Psoas muscle (tissue), 8 donors: Measurements from ENCODE around the gene HIGD2A. TPM values are rescaled to one million over a fixed set of nuclear protein-coding genes. Genes with fewer than 3 reads are reported as not detected.
A peak's percentile ranks its signal among the peaks of the same experiment; 100 is the strongest.
"Not testable (repeated sequence)": the region's sequence is repeated elsewhere in the genome, so short reads cannot be mapped to it uniquely, and the experiment has no call there.

Source experiments
- ATAC-seq, 4 donors: fragments of 200-7000 bp; cut with Tn5 transposase; one replicate each; pipeline ENCODE4 v1.9.1; 2020; ENCODE audit warnings: moderate library complexity in 3 of 4, mild to moderate bottlenecking in 2 of 4
- DNase-seq, 2 donors: peaks; one replicate each; pipeline ENCODE4 v3.0.0-alpha.2; 2020
- H3K27ac ChIP-seq: fragments of 200-600 bp; one replicate; pipeline ENCODE4 v1.8.0; 2022
- H3K27me3 ChIP-seq, 3 donors: fragments of 200-600 bp in 1 of 3; one replicate each; pipeline versions ENCODE4 v1.6.1 to v1.8.0; 2013 to 2022; ENCODE audit warnings: low read length in 2 of 3, mild to moderate bottlenecking in 2 of 3, moderate library complexity in 1 of 3; ENCODE audit not compliant: insufficient read depth in 3 of 3
- H3K36me3 ChIP-seq, 2 donors: fragments of 200-600 bp in 1 of 2; one replicate each; pipeline versions ENCODE4 v1.6.1 to v1.8.0; 2013 to 2022; ENCODE audit warnings: low read depth in 1 of 2, mild to moderate bottlenecking in 1 of 2, moderate library complexity in 1 of 2; ENCODE audit not compliant: insufficient read depth in 1 of 2
- H3K4me1 ChIP-seq: fragments of 200-600 bp; one replicate; pipeline ENCODE4 v1.8.0; 2022
- H3K4me3 ChIP-seq: fragments of 200-600 bp; one replicate; pipeline ENCODE4 v1.8.0; 2022; ENCODE audit warnings: mild to moderate bottlenecking
- H3K9me3 ChIP-seq: fragments of 200-600 bp; one replicate; pipeline ENCODE4 v1.8.0; 2022
- WGBS, 3 donors: extraction: QIAGEN DNeasy Blood & Tissue Kit; methylation state at CpG; one replicate each; pipeline versions ENCODE4 v1.1.6 to v1.1.7; 2013; 5-methylcytosine and 5-hydroxymethylcytosine counted together
- intact Hi-C, 2 donors: fragments of 100-400 bp; cut with DNase I; formaldehyde crosslinking; loops; one replicate each; pipeline versions ENCODE4 v1.11.0 to v1.14.2; 2022
- polyA plus RNA-seq, 3 donors: library from polyadenylated mRNA; stranded (reverse); fragments of 200-250 nt; gene quantifications; one replicate each; pipeline ENCODE4 v1.2.3, GENCODE V29; 2013
- total RNA-seq, 4 donors: library from RNA; stranded (reverse); fragmentation: NEBNext Ultra II Directional in 2 of 4; extraction: Animal tissue kit (Norgen Biotek cat#: 25700) in 2 of 4; gene quantifications; one replicate each; pipeline versions ENCODE4 v1.2.1 to v1.2.4, GENCODE V29; 2021 to 2023
- TF ChIP-seq, protein P1 (sequence below): fragments of 200-600 bp; IDR thresholded peaks from one replicate; pipeline ENCODE4 v1.8.0; 2022; ENCODE audit warnings: antibody characterized with exemption
- donor health status: healthy with polysubstance abuse.
- donor health status: DM: no; HTN: no; CAD: no; lungs with moderate emphysema.
- donor health status: Bipolar disorder and iron deficiency.
- donor health status: healthy.
- donor health status: DM: yes; HTN: yes; CAD: no.
- donor health status: DM: no; HTN: no; CAD: no.
- donor health status: DM: no; HTN: no; CAD: no.
- donor health status: DM: yes; HTN: yes; CAD: no.

HIGD2A gene
- total and polyA plus RNA-seq, 7 donors: 181 to 429 (median 215) TPM

DNA sequence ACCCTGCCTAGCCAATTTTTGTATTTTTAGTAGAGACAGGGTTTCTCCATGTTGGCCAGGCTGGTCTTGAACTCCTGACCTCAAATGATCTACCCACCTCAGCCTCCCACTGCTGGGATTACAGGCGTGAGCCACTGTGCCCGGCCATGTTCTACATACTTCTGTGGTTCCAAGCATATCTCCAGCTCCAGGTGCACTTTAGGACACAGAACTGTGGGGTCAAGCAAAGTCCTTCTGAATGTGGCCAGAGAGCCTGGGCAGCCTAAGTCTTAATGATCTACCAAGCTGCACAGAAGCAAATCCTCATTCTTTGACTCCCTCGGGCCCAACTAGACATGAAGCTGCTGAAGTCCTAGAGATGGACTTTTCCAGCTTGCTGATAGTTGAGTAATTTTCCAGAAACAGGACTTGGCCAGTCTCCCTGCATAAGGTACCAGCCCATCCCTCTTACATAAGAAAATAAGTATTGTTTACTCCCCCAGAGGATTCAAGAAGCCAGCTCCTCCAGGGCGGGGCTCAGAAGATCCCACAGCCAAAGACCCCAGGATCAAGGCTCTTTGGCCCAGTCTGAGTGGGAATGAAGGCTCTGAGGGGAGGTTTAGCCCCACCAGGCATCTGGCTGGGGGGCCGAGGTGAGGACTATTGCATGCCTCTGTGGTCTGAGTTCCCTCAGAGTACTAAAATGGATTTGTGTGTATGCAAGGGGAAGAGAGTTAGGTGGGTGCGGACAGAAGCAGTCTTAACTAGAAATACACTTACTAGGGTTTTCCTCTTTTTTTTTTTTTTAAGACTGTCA, 19.1 kb downstream of the HIGD2A start:
- 58 to 59% (median 58%) methylated on average over 6 of the region's 6 CpGs for WGBS, 3 donors
- TF ChIP-seq, protein P1, sequence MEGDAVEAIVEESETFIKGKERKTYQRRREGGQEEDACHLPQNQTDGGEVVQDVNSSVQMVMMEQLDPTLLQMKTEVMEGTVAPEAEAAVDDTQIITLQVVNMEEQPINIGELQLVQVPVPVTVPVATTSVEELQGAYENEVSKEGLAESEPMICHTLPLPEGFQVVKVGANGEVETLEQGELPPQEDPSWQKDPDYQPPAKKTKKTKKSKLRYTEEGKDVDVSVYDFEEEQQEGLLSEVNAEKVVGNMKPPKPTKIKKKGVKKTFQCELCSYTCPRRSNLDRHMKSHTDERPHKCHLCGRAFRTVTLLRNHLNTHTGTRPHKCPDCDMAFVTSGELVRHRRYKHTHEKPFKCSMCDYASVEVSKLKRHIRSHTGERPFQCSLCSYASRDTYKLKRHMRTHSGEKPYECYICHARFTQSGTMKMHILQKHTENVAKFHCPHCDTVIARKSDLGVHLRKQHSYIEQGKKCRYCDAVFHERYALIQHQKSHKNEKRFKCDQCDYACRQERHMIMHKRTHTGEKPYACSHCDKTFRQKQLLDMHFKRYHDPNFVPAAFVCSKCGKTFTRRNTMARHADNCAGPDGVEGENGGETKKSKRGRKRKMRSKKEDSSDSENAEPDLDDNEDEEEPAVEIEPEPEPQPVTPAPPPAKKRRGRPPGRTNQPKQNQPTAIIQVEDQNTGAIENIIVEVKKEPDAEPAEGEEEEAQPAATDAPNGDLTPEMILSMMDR: no peak
- H3K9me3 ChIP-seq: no peaks in the 10 kb centered on the region
- H3K27me3 ChIP-seq: no peaks in the 10 kb centered on the region
- peaks cover 0 to 79% of the 10 kb centered on the region in 2 donors for H3K36me3 ChIP-seq
- ATAC-seq: peak in 3 of 4 donors; percentile 21 to 51 (median 29)
- intact Hi-C loops: no loop called here
- H3K4me1 ChIP-seq: peaks cover 22% of the 10 kb centered on the region
- H3K27ac ChIP-seq: peak overlapping the region; percentile 55
- DNase-seq: no peak
- H3K4me3 ChIP-seq: no peak overlapping the region

DNA sequence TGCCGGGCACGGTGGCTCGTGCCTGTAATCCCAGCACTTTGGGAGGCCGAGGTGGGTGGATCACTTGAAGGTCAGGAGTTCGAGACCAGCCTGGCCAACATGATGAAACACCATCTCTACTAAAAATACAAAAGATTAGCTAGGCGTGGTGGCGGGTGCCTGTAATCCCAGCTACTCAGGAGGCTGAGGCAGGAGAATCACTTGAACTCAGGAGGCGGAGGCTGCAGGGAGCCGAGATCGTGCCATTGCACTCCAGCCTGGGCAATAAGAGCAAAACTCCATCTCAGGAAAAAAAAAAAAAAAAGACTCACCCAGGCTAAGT, 19.7 kb downstream of the HIGD2A start:
- Histone ChIP-seq H3K36me3 (peaks cover 0 to 79% of the 10 kb centered on the region in 2 donors), H3K4me1 (peaks cover 27% of the 10 kb centered on the region), H3K27ac (peak overlapping the region; percentile 55)
- WGBS, 3 donors: 69 to 88% (median 83%) methylated on average over 10 of the region's 10 CpGs
- DNase-seq, ATAC-seq, H3K27me3 ChIP-seq, H3K4me3 ChIP-seq, H3K9me3 ChIP-seq, intact Hi-C loops: not testable (repeated sequence)

DNA sequence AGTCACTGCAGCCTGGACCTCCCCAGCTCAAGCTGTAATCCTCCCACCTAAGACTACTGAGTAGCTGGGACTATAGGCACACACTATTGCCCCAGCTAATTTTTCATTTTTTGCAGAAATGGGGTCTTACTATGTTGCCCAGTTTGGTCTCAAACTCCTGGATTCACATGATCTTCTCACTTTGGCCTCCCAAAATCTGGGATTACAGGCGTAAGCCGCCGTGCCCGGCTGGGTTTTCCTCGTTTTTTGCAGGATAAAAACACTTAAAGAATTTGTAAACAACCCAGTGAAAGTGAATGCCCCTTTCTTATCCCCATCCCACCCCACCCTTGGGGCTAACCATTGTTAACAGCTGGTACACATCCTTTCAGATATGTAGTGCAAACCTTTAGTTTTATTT, 20.0 kb downstream of the HIGD2A start:
- 84 to 91% (median 88%) methylated on average over 5 of the region's 5 CpGs for WGBS, 3 donors
- Histone ChIP-seq H3K36me3 (peaks cover 0 to 75% of the 10 kb centered on the region in 2 donors), H3K27ac (no peak overlapping the region)

DNA sequence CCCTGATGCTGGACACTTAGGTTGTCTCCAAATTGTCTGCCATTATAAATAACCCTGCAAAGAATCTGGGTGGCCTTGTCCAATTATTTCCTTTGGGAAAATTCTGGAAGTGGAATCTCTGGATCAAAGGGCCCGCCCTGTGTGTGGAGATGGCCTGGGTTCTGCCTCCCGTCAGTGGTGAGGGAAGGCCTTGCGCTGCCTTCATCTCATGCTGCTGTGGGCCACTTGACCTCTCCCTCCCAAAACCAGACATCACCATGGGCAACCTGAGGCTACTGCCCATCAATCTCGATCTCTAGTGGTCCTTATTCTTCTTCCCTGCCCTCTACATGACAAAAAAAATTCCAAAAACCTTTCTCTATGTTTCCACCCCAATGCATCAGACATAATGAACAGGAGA, 21.2 kb downstream of the HIGD2A start:
- intact Hi-C loops: loop anchor here in 1 of 2 donors (2.0 to 10.0 kb wide), 2 partner anchors 17 to 135 kb away; partner anchors contain the start of gene CDHR2
- ATAC-seq: no peak
- TF ChIP-seq, protein P1: no peak
- 84 to 90% (median 88%) methylated on average over 4 of the region's 4 CpGs for WGBS, 3 donors
- Histone ChIP-seq H3K4me3 (no peak overlapping the region), H3K27me3 (no peaks in the 10 kb centered on the region), H3K27ac (no peak overlapping the region), H3K36me3 (peaks cover 0 to 69% of the 10 kb centered on the region in 2 donors), H3K4me1 (peaks cover 43% of the 10 kb centered on the region), H3K9me3 (no peaks in the 10 kb centered on the region)
- DNase-seq: no peak

More for the DNA sequence above, 20.0 kb downstream of the HIGD2A start:
- no peak overlapping the region for H3K4me3 ChIP-seq
- peaks cover 31% of the 10 kb centered on the region for H3K4me1 ChIP-seq
- intact Hi-C loops: no loop called here
- H3K9me3 ChIP-seq: no peaks in the 10 kb centered on the region
- TF ChIP-seq, protein P1: no peak
- DNase-seq (no peak), ATAC-seq (no peak)
- no peaks in the 10 kb centered on the region for H3K27me3 ChIP-seq

DNA sequence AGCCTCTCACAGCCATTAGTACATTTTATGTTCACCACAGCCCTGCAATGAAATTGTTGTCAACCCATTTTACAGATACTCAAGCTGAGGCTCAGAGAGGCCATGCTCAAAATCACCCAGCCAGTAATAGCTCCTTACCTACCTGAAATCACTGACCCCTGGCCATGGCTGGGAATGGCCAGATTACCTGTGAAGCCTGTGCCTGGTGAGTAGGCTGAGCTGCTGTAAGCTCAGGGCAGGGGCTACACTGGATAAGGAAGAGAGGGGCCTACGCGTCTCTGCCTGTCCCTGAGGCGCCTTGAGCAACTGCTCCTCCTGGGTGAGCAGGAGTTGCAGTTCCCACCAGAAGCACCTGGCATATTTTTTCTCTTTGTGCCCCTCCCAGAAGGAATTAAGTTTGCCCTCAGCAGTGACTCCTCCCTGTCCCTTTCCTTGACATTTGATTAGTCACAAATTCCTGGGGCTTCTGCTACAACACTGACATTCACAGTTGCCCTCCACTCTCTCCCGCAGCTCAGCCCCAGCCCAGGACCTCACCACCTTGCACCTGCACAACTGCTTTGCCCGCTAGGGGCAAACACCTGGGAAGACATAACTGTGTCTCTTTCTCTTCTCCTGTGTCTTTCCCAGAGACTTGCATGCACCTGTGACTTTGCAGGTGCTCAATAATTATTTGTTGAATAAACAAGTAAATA, 22.1 kb downstream of the HIGD2A start:
- ATAC-seq (no peak), DNase-seq (no peak)
- Histone ChIP-seq H3K4me3 (no peak overlapping the region), H3K4me1 (peaks cover 50% of the 10 kb centered on the region), H3K36me3 (peaks cover 0 to 60% of the 10 kb centered on the region in 2 donors), H3K27me3 (no peaks in the 10 kb centered on the region), H3K9me3 (no peaks in the 10 kb centered on the region), H3K27ac (peak overlapping the region; percentile 4)
- TF ChIP-seq, protein P1: no peak
- intact Hi-C loops: loop anchor here in 1 of 2 donors (2.0 to 10.0 kb wide), 2 partner anchors 18 to 134 kb away; partner anchors contain the start of gene CDHR2
- WGBS, 3 donors: 88 to 97% (median 91%) methylated on average over 5 of the region's 5 CpGs
